Stimulated activated CD4-positive, alpha-beta T cell treated with anti-CD3 and anti-CD28 coated beads, Interleukin-4, amount 100 ng/mL, for 4 hours (primary cell): ENCODE measurements around the gene MECP2.
A peak's percentile ranks its signal among the peaks of the same experiment; 100 is the strongest.

ENCODE experiments used
- DNase-seq, 2 experiments: peaks; one replicate each; pipeline ENCODE4 v3.0.0-alpha.2; 2020

Gene MECP2

GRCh38 chrX:153984351-153985178 is 113.0 kb downstream of the MECP2 start:
- DNase-seq: peak in 1 of 2 experiments; percentile 58

GRCh38 chrX:153983321-153983801 is 114.2 kb downstream of the MECP2 start:
- DNase-seq: peak in 1 of 2 experiments; percentile 22

GRCh38 chrX:153981771-153982533 is 115.6 kb downstream of the MECP2 start:
- peak; percentile 45 to 62 for DNase-seq

- DNase-seq: no peak
Observed at GRCh38 chrX:153981231-153981630, 116.3 kb downstream of the MECP2 start.

GRCh38 chrX:153980394-153980793 is 117.1 kb downstream of the MECP2 start:
- peak in 1 of 2 experiments; percentile 11 for DNase-seq

GRCh38 chrX:153974726-153975286 is 122.7 kb downstream of the MECP2 start:
- no peak for DNase-seq

- DNase-seq: no peak
Observed at GRCh38 chrX:153974003-153974725, 123.4 kb downstream of the MECP2 start.

GRCh38 chrX:153973127-153974002 is 124.2 kb downstream of the MECP2 start:
- no peak for DNase-seq

- DNase-seq: peak; percentile 80 to 85
Observed at GRCh38 chrX:153972368-153973126, 125.0 kb downstream of the MECP2 start, which contains the start of gene TMEM187. TMEM187 (plus strand) TSS chrX:153972754; CDS start chrX:153982063, 9,309 bp downstream.
